Tibial artery (tissue), 4 donors: ENCODE measurements around the gene PIGU.

Source experiments
- DNase-seq, 2 donors: peaks; one replicate each; pipeline ENCODE4 v3.0.0-alpha.2; 2019
- H3K27ac ChIP-seq, 2 donors: fragments of 200-600 bp; sonication (generic) in 1 of 2; 1 replicate in 1 of 2; 2 replicates in 1 of 2; pipeline ENCODE4 v1.5.1; 2018 to 2019; ENCODE audit warnings: mild to moderate bottlenecking in 1 of 2
- H3K27me3 ChIP-seq, 2 donors: fragments of 200-600 bp; sonication (generic) in 1 of 2; one replicate each; pipeline versions ENCODE4 v1.5.1 to v1.6.0; 2016 to 2019
- H3K36me3 ChIP-seq, 3 donors: fragments of 200-600 bp; sonication (generic) in 2 of 3; one replicate each; pipeline ENCODE4 v1.5.1; 2016 to 2019; ENCODE audit warnings: mild to moderate bottlenecking in 2 of 3
- H3K4me1 ChIP-seq, 4 donors: fragments of 200-600 bp; sonication (generic) in 2 of 4; 1 replicate in 3 of 4; 2 replicates in 1 of 4; pipeline ENCODE4 v1.5.1; 2016 to 2019
- H3K4me3 ChIP-seq, 2 donors: fragments of 200-600 bp; sonication (generic) in 1 of 2; 1 replicate in 1 of 2; 2 replicates in 1 of 2; pipeline ENCODE4 v1.5.1; 2018 to 2019; ENCODE audit warnings: mild to moderate bottlenecking in 2 of 2
- H3K9me3 ChIP-seq, 3 donors: fragments of 200-600 bp; sonication (generic) in 1 of 3; one replicate each; pipeline ENCODE4 v1.5.1; 2016 to 2019
- intact Hi-C: fragments of 100-400 bp; cut with DNase I; formaldehyde crosslinking; loops from one replicate; pipeline ENCODE4 v1.15.0; 2023; ENCODE audit warnings: low total_unique reads
- TF ChIP-seq, protein P1 (sequence below), 2 experiments: fragments of 200-600 bp in 1 of 2; fragments of 450-650 bp in 1 of 2; IDR thresholded peaks; one replicate each; pipeline ENCODE4 v1.5.1; 2017 to 2019; ENCODE audit warnings: antibody characterized with exemption in 2 of 2, mild to moderate bottlenecking in 1 of 2, moderate library complexity in 1 of 2

PIGU gene

DNA sequence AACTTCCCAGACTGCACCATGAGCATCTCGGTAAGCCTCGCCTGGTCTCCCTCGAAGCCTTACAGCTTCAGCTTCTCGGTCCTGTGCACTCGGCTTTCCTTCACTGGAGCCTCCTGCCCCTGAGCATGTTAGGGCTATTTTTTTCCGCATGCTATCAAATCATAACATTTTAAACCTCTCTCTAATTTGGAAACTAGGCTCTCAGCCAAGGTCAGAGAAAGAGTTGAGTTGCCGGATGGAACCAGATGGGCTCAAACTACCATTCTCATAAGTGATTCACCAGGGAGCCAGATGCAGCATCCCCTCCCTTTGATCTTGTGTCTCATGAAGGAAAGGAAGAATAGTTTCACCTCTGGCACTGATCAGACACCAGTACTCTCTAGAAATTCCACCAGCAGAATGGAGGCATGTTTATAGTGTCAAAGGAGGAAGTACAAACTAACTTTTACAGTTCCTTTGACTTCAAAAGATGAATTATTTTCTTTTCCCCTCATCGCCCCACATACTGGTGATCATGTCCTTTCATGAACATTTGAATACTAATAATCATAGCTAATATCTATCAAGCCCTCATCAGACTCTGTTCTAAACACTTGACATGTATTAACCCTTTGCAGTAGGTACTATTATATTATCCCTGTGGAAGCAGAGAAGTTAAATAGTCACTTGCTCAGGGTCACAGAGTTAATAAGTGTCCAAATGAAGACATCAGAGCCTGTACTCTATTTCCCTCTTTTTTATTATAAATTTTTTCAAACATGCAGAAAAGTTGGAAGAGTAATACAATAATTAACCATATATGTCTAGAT, 71.7 kb downstream of the PIGU start:
- Histone ChIP-seq H3K36me3 (no peaks in the 10 kb centered on the region), H3K9me3 (no peaks in the 10 kb centered on the region), H3K27me3 (no peaks in the 10 kb centered on the region), H3K4me3 (no peak overlapping the region), H3K27ac (peak overlapping the region; percentile 21 to 27), H3K4me1 (peaks cover 0 to 41% (median 6%) of the 10 kb centered on the region in 4 donors)
- TF ChIP-seq, protein P1, sequence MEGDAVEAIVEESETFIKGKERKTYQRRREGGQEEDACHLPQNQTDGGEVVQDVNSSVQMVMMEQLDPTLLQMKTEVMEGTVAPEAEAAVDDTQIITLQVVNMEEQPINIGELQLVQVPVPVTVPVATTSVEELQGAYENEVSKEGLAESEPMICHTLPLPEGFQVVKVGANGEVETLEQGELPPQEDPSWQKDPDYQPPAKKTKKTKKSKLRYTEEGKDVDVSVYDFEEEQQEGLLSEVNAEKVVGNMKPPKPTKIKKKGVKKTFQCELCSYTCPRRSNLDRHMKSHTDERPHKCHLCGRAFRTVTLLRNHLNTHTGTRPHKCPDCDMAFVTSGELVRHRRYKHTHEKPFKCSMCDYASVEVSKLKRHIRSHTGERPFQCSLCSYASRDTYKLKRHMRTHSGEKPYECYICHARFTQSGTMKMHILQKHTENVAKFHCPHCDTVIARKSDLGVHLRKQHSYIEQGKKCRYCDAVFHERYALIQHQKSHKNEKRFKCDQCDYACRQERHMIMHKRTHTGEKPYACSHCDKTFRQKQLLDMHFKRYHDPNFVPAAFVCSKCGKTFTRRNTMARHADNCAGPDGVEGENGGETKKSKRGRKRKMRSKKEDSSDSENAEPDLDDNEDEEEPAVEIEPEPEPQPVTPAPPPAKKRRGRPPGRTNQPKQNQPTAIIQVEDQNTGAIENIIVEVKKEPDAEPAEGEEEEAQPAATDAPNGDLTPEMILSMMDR (IDR thresholded peaks at IDR 0.05), result no peak
- intact Hi-C loops, result no loop called here
- DNase-seq, result no peak

GRCh38 chr20:34600892-34601653, 75.8 kb downstream of the PIGU start:
- intact Hi-C loops, result no loop called here
- peak overlapping the region; percentile 60 to 80 for H3K27ac ChIP-seq
- TF ChIP-seq, protein P1 (IDR thresholded peaks at IDR 0.05), result no peak
- no peaks in the 10 kb centered on the region for H3K36me3 ChIP-seq
- H3K4me1 ChIP-seq, result peaks cover 0 to 45% (median 6%) of the 10 kb centered on the region in 4 donors
- no peaks in the 10 kb centered on the region for H3K27me3 ChIP-seq
- H3K9me3 ChIP-seq, result no peaks in the 10 kb centered on the region
- peak overlapping the region in 1 of 2 donors; percentile 21 for H3K4me3 ChIP-seq
- no peak for DNase-seq

DNA sequence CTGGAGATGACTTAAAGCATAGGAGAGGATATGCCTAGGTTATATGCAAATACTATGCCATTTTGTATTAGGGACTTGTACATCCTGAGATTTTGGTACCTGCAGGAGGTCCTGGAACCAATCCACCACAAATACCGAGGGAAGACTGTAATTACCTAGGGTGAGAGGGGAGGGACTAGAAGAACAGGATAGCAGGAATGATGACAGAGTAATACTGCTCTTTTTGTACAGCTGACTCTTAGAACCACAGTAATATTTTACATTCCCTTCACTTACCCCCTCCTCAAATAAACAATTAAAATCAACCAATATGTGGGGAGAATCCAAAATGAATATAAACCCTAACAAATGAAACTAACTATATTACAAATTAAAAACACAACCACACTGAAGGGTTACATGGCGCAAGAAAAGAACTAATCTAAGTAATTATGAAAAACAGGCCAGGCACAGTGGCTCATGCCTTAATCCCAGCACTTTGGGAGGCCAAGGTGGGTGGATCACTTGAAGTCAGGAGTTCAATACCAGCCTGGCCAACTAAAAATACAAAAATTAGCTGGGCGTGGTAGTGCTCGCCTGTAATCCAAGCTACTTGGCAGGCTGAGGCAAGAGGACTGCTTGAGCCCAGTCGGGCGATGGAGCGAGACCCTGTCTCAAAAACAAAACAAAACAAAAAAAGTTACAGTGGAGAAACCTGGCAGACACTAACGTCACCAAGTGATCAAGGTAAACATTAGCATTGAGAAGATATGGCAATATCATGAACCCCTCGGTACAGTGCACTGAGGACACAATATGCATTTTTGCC, 81.3 kb downstream of the PIGU start:
- Histone ChIP-seq H3K9me3 (no peaks in the 10 kb centered on the region), H3K36me3 (no peaks in the 10 kb centered on the region), H3K27ac (no peak overlapping the region), H3K4me1 (peaks cover 0 to 8% (median 1%) of the 10 kb centered on the region in 4 donors), H3K27me3 (no peaks in the 10 kb centered on the region), H3K4me3 (no peak overlapping the region)
- intact Hi-C loops, result no loop called here
- no peak for DNase-seq
- TF ChIP-seq, protein P1 (IDR thresholded peaks at IDR 0.05), result no peak

GRCh38 chr20:34586488-34587163, 90.3 kb downstream of the PIGU start:
- no peak overlapping the region for H3K4me3 ChIP-seq
- intact Hi-C loops, result no loop called here
- H3K4me1 ChIP-seq, result peaks cover 0 to 14% (median 3%) of the 10 kb centered on the region in 4 donors
- TF ChIP-seq, protein P1 (IDR thresholded peaks at IDR 0.05), result no peak
- H3K27ac ChIP-seq, result no peak overlapping the region
- no peaks in the 10 kb centered on the region for H3K9me3 ChIP-seq
- no peaks in the 10 kb centered on the region for H3K27me3 ChIP-seq
- peaks cover 0 to 41% (median 17%) of the 10 kb centered on the region in 3 donors for H3K36me3 ChIP-seq
- no peak for DNase-seq

- Histone ChIP-seq H3K27me3 (no peaks in the 10 kb centered on the region), H3K4me3 (no peak overlapping the region), H3K36me3 (peaks cover 0 to 48% (median 17%) of the 10 kb centered on the region in 3 donors), H3K27ac (no peak overlapping the region), H3K9me3 (no peaks in the 10 kb centered on the region), H3K4me1 (peaks cover 0 to 19% (median 6%) of the 10 kb centered on the region in 4 donors)
- intact Hi-C loops, result no loop called here
- no peak for DNase-seq
- TF ChIP-seq, protein P1 (IDR thresholded peaks at IDR 0.05), result no peak
Observed at GRCh38 chr20:34585019-34585418, 91.9 kb downstream of the PIGU start.
